Measurements from ENCODE around the gene RPS10. TPM values are rescaled to one million over a fixed set of nuclear protein-coding genes. Genes with fewer than 3 reads are reported as not detected.
"Not testable (repeated sequence)": the region's sequence is repeated elsewhere in the genome, so short reads cannot be mapped to it uniquely, and the experiment has no call there.

RPS10 gene
- total RNA-seq, 3 donors from 2014 or later (not counting 1 experiment from before 2014, with no cell fraction given), result 916 to 1,058 (median 1,045) TPM

DNA sequence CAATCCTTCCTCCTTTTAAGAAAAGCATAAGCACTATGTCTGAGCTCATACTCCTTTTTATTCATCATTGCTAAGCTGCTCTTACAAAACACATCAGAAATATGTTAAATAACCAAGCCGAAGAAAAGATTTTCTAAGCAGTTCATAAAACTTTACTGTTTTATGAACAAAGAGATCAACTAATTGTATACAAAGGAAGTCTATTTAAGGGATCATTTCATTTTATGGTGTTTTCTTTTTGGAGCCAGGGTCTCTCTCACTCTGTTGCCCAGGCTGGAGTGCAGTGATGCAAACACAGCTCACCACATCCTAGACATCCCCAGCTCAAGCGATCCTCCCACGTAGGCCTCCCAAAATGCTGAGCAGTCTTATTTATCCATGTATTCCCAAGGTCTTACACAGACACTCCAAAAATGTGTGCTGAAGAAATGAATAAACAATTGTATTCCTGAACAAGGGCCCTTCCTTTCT, 42.7 kb downstream of the RPS10 start:
- Mint-ChIP-seq H3K36me3 (no peaks in the 10 kb centered on the region), H3K4me1 (peaks cover 20 to 28% of the 10 kb centered on the region in 2 donors), H3K4me3 (no peak overlapping the region), H3K27ac (no peak overlapping the region), H3K27me3 (ENCODE audit: low read depth in 2 of 2) (no peaks in the 10 kb centered on the region), H3K9me3 (no peaks in the 10 kb centered on the region)
- Histone ChIP-seq H3K27ac (ENCODE audit: low read length) (no peak overlapping the region), H3K27me3 (ENCODE audit: control insufficient read depth, insufficient read depth, low read length) (no peaks in the 10 kb centered on the region), H3K36me3 (ENCODE audit: control insufficient read depth, insufficient read depth, low read length) (peaks cover 5% of the 10 kb centered on the region), H3K4me1 (ENCODE audit: control insufficient read depth, insufficient read depth, low read length) (no peaks in the 10 kb centered on the region), H3K9me3 (ENCODE audit: control insufficient read depth, insufficient read depth, low read length) (no peaks in the 10 kb centered on the region), H3K4me3 (ENCODE audit: low read length) (no peak overlapping the region)
- ATAC-seq (no peak), DNase-seq (no peak)
- intact Hi-C loops (cut with micrococcal nuclease), result no loop called here
- TF ChIP-seq, protein P1, sequence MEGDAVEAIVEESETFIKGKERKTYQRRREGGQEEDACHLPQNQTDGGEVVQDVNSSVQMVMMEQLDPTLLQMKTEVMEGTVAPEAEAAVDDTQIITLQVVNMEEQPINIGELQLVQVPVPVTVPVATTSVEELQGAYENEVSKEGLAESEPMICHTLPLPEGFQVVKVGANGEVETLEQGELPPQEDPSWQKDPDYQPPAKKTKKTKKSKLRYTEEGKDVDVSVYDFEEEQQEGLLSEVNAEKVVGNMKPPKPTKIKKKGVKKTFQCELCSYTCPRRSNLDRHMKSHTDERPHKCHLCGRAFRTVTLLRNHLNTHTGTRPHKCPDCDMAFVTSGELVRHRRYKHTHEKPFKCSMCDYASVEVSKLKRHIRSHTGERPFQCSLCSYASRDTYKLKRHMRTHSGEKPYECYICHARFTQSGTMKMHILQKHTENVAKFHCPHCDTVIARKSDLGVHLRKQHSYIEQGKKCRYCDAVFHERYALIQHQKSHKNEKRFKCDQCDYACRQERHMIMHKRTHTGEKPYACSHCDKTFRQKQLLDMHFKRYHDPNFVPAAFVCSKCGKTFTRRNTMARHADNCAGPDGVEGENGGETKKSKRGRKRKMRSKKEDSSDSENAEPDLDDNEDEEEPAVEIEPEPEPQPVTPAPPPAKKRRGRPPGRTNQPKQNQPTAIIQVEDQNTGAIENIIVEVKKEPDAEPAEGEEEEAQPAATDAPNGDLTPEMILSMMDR (IDR thresholded peaks at IDR 0.05), result no peak
- 89% methylated on average over 2 of the region's 3 CpGs for WGBS (ENCODE audit: insufficient coverage)

- WGBS (ENCODE audit: insufficient coverage), result 91% methylated on average over 5 of the region's 5 CpGs
- Histone ChIP-seq H3K4me1 (ENCODE audit: control insufficient read depth, insufficient read depth, low read length) (no peaks in the 10 kb centered on the region), H3K27me3 (ENCODE audit: control insufficient read depth, insufficient read depth, low read length) (no peaks in the 10 kb centered on the region), H3K36me3 (ENCODE audit: control insufficient read depth, insufficient read depth, low read length) (peaks cover 5% of the 10 kb centered on the region), H3K27ac (ENCODE audit: low read length) (no peak overlapping the region), H3K9me3 (ENCODE audit: control insufficient read depth, insufficient read depth, low read length) (no peaks in the 10 kb centered on the region), H3K4me3 (ENCODE audit: low read length) (no peak overlapping the region)
- Mint-ChIP-seq H3K4me1 (peaks cover 16 to 23% of the 10 kb centered on the region in 2 donors), H3K27ac (no peak overlapping the region), H3K27me3 (ENCODE audit: low read depth in 2 of 2) (no peaks in the 10 kb centered on the region), H3K9me3 (no peaks in the 10 kb centered on the region), H3K4me3 (no peak overlapping the region), H3K36me3 (no peaks in the 10 kb centered on the region)
- intact Hi-C loops (cut with micrococcal nuclease), result no loop called here
- DNase-seq (no peak), ATAC-seq (no peak)
- TF ChIP-seq, protein P1 (IDR thresholded peaks at IDR 0.05), result no peak
These were observed 44.8 kb downstream of the RPS10 start for GRCh38 chr6:34381081-34381480.

- Mint-ChIP-seq H3K9me3 (no peaks in the 10 kb centered on the region), H3K27ac (no peak overlapping the region), H3K4me3 (no peak overlapping the region), H3K36me3 (no peaks in the 10 kb centered on the region), H3K4me1 (peaks cover 12 to 19% of the 10 kb centered on the region in 2 donors), H3K27me3 (ENCODE audit: low read depth in 2 of 2) (no peaks in the 10 kb centered on the region)
- Histone ChIP-seq H3K9me3 (ENCODE audit: control insufficient read depth, insufficient read depth, low read length) (no peaks in the 10 kb centered on the region), H3K4me1 (ENCODE audit: control insufficient read depth, insufficient read depth, low read length) (no peaks in the 10 kb centered on the region), H3K27me3 (ENCODE audit: control insufficient read depth, insufficient read depth, low read length) (no peaks in the 10 kb centered on the region), H3K4me3 (ENCODE audit: low read length) (no peak overlapping the region), H3K27ac (ENCODE audit: low read length) (no peak overlapping the region), H3K36me3 (ENCODE audit: control insufficient read depth, insufficient read depth, low read length) (peaks cover 2% of the 10 kb centered on the region)
- ATAC-seq (no peak), DNase-seq (no peak)
- intact Hi-C loops (cut with micrococcal nuclease), result no loop called here
- WGBS (ENCODE audit: insufficient coverage), result 100% methylated on average over 2 of the region's 2 CpGs
- TF ChIP-seq, protein P1 (IDR thresholded peaks at IDR 0.05), result no peak
These were observed 47.4 kb downstream of the RPS10 start for GRCh38 chr6:34378470-34378869.

DNA sequence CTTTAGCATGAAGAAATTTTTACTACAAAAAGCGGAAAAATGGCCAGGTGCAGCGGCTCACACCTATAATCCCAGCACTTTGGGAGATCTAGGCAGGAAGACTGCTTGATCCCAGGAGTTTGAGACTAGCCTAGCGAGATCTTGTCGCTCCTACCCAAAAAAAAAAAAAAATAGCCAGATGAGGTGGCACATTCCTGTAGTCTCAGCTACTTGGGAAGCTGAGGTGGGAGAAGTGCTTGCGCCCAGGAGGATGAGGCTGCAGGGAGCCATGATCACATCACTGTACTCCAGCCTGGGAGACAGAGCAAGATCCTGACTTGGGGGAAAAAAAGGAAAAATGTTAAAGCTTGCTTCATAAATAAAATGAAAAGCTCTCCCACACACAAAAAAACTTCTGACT, 47.9 kb downstream of the RPS10 start:
- Histone ChIP-seq H3K9me3 (ENCODE audit: control insufficient read depth, insufficient read depth, low read length) (no peaks in the 10 kb centered on the region), H3K4me3 (ENCODE audit: low read length) (no peak overlapping the region), H3K4me1 (ENCODE audit: control insufficient read depth, insufficient read depth, low read length) (no peaks in the 10 kb centered on the region), H3K27ac (ENCODE audit: low read length) (no peak overlapping the region), H3K36me3 (ENCODE audit: control insufficient read depth, insufficient read depth, low read length) (peaks cover 2% of the 10 kb centered on the region), H3K27me3 (ENCODE audit: control insufficient read depth, insufficient read depth, low read length) (no peaks in the 10 kb centered on the region)
- TF ChIP-seq, protein P1 (IDR thresholded peaks at IDR 0.05), result no peak
- 100% methylated on average over 5 of the region's 5 CpGs for WGBS (ENCODE audit: insufficient coverage)
- Mint-ChIP-seq H3K27me3 (ENCODE audit: low read depth in 2 of 2) (no peaks in the 10 kb centered on the region), H3K9me3 (no peaks in the 10 kb centered on the region), H3K4me3 (no peak overlapping the region), H3K4me1 (peaks cover 10 to 17% of the 10 kb centered on the region in 2 donors), H3K36me3 (no peaks in the 10 kb centered on the region), H3K27ac (no peak overlapping the region)
- DNase-seq, result no peak
- no peak for ATAC-seq
- intact Hi-C loops (cut with micrococcal nuclease), result no loop called here

DNA sequence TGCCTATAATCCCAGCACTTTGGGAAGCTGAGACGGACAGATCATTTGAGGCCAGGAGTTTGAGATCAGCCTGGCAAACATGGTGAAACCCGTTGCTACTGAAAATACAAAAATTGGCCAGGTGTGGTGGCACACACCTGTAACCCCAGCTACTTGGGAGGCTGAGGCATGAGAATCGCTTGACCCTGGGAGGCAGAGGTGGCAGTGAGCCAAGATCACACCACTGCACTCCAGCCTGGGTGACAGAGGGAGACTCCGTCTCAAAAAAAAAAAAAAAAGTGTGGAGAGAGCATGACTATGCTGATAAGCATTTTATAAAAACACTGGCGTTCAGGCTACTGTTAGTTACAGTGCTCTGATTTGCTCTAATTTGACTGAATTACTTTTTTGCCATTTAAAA, 48.3 kb downstream of the RPS10 start:
- not testable (repeated sequence) for H3K4me3 Mint-ChIP-seq, ATAC-seq

More for the DNA sequence above, 48.3 kb downstream of the RPS10 start:
- WGBS (ENCODE audit: insufficient coverage), result 95% methylated on average over 5 of the region's 5 CpGs
- H3K27ac Mint-ChIP-seq; H3K27me3 Mint-ChIP-seq (ENCODE audit: low read depth in 2 of 2); H3K36me3 Mint-ChIP-seq; H3K27ac ChIP-seq (ENCODE audit: low read length); H3K4me1 ChIP-seq (ENCODE audit: control insufficient read depth, insufficient read depth, low read length); H3K36me3 ChIP-seq (ENCODE audit: control insufficient read depth, insufficient read depth, low read length); H3K9me3 ChIP-seq (ENCODE audit: control insufficient read depth, insufficient read depth, low read length); DNase-seq; H3K9me3 Mint-ChIP-seq; intact Hi-C loops (cut with micrococcal nuclease); H3K27me3 ChIP-seq (ENCODE audit: control insufficient read depth, insufficient read depth, low read length); H3K4me3 ChIP-seq (ENCODE audit: low read length): not testable (repeated sequence)
- H3K4me1 Mint-ChIP-seq, result peaks cover 10 to 17% of the 10 kb centered on the region in 2 donors

Measured in natural killer cell (primary cell).